GM19099 (cell line): ENCODE measurements around the gene PHF3.

ENCODE experiments used
- POLR2A ChIP-seq: IDR thresholded peaks from 3 replicates; pipeline ENCODE4 v1.6.1; 2011; ENCODE audit warnings: low read depth; ENCODE audit not compliant: insufficient read length; ENCODE audit errors: extremely low read depth

The PHF3 gene

GRCh38 chr6:63673692-63674091, 38.1 kb downstream of the PHF3 start:
- no peak for TF ChIP-seq POLR2A

- no peak for TF ChIP-seq POLR2A
These were observed 39.0 kb downstream of the PHF3 start for GRCh38 chr6:63674635-63675034.

- TF ChIP-seq POLR2A, result no peak
These were observed 39.5 kb downstream of the PHF3 start for GRCh38 chr6:63675138-63675537.

GRCh38 chr6:63676412-63677114, 41.0 kb downstream of the PHF3 start:
- no peak for TF ChIP-seq POLR2A

- no peak for TF ChIP-seq POLR2A
These were observed 41.7 kb downstream of the PHF3 start for GRCh38 chr6:63677282-63677681.

GRCh38 chr6:63683071-63683603, 47.5 kb downstream of the PHF3 start:
- no peak for TF ChIP-seq POLR2A

- TF ChIP-seq POLR2A, result no peak
These were observed 50.1 kb downstream of the PHF3 start for GRCh38 chr6:63685446-63686379.

- no peak for TF ChIP-seq POLR2A
These were observed 53.8 kb downstream of the PHF3 start for GRCh38 chr6:63689421-63689820.

- TF ChIP-seq POLR2A, result no peak
These were observed 54.6 kb downstream of the PHF3 start for GRCh38 chr6:63690221-63690620.

- no peak for TF ChIP-seq POLR2A
These were observed 70.1 kb downstream of the PHF3 start for GRCh38 chr6:63705707-63706106.

- TF ChIP-seq POLR2A, result no peak
These were observed 71.0 kb downstream of the PHF3 start for GRCh38 chr6:63706630-63707029.

- TF ChIP-seq POLR2A, result no peak
These were observed 73.0 kb downstream of the PHF3 start for GRCh38 chr6:63708631-63709030.

- no peak for TF ChIP-seq POLR2A
These were observed 73.5 kb downstream of the PHF3 start for GRCh38 chr6:63709148-63709547.

- no peak for TF ChIP-seq POLR2A
These were observed 77.7 kb downstream of the PHF3 start for GRCh38 chr6:63713332-63713731.

- no peak for TF ChIP-seq POLR2A
These were observed 78.5 kb downstream of the PHF3 start for GRCh38 chr6:63714091-63714490.

- no peak for TF ChIP-seq POLR2A
These were observed 80.6 kb downstream of the PHF3 start for GRCh38 chr6:63716169-63716568.
